HuH-7 (cell line): ENCODE measurements around the gene ZNF207.
"Not testable (repeated sequence)": the region's sequence is repeated elsewhere in the genome, so short reads cannot be mapped to it uniquely, and the experiment has no call there.

Experiments used
- DNase-seq: peaks from one replicate; pipeline ENCODE4 v3.0.0; 2011; ENCODE audit warnings: low spot score

ZNF207 gene

DNA sequence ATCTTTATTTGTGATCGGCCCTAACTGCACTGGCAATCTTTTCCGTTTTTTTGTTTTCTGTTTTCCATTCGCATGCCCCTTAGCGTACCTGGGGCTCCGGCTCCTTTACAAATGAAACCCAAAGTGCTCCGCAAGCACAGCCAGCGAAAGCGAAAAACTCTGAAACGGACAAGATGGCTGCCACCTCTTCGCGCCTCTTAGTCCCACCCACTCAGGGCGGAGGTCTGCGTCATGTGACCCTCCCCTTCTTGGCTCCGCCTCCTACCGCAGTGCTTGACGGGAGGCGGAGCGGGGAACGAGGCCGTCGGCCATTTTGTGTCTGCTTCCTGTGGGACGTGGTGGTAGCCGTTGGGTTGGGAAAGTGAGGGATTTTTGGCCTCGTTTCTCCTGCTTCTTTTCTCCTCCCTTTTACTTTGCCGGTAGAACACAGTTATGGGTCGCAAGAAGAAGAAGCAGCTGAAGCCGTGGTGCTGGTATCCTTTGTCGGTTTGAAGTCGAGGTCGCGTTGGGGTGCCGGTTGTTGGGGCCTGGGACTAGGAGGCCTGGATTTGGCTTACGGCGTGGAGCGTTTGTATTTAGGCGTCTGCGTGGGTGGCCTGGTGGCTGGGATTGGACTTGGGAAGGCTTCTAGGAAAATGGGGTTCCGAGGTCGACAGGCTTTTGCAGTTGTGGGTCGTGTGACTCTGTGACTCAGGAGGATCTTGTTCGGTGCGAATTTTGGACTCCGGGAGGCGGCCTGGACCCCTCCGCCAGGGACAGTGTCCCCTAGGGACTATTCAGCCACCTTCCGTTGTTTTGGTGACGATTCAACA, at the start of gene ZNF207:
TSS of gene ZNF207 (plus strand) at position 304 of the 812 bp plus-strand sequence. CDS start at position 433, 129 bp downstream.
- peak; percentile 77 for DNase-seq

DNA sequence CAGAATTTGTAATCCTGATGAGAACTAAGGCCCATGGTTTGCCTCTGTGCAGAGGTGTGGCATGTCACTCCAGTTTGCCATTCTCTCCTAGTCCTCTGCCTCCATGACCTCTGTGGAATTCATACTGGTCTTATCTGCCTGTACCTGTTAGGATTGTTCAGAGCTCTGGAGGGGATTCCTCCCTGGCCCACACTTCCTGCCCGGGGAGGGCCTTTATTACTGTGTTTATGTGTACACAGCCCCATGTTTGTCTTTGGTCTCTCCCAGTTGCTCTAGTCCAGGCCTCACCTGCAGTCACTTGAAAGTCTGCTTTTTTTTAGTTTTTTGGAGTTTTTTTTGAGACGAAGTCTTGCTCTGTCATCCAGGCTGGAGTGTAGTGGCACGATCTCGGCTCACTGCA, 47.9 kb upstream of the ZNF207 start:
- DNase-seq: peak; percentile 48

DNA sequence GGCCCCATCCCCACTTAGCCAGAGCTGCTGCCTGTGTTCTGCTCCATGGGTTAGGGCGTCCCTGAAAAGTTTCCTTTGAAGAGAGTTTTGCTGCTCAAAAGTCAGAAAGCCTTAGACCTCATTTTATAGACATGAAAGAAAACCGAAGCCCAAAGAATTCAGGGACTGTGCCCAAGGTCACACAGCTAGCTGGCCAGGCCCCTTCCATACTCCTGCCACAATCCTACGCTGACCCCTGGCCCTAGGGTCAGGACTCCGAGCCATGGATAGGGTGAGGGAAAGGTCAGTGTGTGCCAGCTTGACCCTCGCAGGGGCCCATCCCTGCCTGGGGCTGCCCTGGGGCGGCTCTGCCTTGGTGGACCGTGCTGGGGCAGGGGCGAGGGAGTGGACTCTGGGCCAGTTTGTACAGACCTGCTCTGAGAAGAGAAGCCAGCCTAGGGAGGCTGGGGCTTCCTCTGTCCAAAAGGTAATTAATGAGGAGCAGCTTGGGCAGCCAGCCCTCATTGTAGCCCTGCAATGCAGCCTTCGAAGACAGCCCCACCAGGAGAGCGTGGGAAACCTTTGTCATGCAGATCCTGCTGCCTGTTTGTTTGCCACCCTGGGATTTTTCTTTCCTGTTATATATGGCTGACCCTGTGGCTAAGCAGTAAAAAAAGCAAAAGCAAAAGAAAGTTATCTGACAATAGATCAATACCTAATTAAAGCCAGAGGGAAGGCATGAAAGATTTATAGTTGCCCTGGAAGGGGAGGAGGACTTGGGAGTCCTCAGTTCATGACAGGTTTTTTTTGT, 46.9 kb upstream of the ZNF207 start:
- no peak for DNase-seq

DNA sequence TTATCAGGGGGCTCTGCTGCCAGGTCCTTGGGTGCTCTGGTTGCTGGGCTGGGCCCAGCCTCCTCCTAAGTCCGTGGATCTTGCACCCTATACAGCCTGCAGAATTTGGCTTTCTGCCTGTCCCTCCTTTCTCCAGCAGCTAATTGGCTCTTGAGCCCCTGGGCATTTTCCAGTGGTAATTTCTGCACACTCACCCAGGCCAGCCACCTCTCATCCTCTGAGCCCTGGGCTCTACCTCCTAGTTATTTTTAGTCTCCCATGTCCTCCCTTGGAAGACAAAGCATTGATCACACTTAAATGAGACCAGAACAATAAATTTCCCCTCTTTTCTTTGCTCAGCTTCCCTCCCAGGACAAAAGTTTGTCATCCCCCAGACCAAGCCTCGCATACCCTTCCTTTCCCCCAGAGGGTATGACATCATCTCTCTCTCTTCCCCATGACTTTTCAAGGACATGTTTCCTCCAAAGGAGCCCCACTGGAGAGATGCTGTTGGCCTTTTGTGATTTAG, 46.1 kb upstream of the ZNF207 start:
- no peak for DNase-seq

DNA sequence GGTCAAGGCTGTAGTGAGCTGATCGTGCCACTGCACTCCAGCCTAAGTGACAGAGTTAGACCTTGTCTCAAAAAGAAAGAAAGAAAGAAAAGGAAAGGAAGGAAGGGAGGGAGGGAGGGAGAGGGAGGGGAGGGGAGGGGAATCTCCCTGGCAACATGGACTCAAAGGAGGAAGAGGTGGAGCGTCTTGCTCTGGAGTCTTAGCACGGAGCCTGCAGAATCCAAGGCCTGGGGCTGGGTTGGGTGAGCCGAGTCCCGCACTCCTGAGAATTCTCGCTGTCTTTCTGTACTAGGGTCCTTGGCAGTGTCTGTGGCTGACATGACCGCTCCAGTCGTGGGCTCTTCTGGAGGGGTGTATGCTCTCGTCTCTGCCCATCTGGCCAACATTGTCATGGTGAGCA, 44.9 kb upstream of the ZNF207 start:
- DNase-seq: no peak

DNA sequence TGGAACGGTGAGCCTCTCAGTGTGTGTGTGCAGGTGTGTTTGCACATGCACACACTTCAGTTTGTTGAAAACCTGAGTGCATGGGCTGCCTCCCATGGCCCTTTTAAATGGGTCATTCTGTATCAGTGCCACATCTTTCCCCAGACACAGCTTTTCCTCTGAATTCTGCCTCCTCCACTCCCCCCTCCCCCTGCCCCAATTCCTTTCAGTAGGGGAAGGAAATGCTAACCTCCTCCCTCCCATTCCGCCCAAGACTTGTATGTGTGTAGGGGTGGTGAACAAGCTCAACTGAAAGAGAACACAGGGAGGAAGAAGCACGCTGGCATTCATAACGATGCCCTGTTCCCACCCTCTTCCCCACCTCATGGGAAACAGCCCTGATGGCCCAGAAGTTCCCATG, 42.3 kb upstream of the ZNF207 start:
- DNase-seq: no peak

DNA sequence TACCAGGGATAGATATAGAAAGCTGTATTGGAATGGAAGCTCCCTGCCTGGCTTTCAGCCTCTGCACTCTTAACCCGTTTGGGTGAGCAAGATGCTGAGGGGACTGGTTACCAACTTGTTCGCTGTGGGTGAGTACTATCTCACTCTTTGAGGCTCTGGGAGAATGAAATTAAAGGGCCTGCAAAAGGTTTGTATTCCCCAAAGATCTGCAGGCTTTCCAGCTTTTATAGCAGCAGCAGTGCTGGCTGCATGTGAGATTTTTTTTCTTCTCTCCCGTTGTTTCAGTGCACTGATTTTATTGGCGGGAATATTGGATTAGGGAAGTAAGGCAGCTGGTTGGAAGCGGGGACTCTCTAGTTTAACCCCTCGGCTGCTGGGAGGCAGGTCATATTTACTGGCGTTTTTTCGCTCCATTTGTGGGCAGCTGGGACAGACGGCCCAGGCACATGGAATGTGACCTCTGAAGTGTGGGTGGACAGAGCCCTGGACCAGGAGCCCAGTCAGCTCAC, 38.9 kb upstream of the ZNF207 start:
- DNase-seq: no peak

DNA sequence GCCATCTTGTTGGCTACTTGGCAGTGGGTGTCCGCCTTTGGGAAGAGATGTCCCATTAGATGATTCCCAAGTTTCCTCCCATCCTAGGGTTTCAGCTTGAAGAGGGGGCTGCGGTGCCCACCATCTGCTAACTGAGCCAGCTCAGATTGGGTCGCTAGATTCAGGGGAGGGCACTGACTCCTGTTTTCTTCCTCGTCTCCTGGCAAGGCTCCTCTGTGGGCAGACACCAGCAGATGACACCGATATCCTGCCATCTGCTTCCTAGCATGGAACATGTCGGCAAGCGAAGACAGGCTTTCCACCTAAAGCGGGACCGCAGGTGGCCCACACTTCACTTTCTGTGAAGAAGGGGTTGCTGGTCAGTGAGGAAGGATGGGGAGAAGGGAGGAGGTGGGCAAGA, 35.3 kb upstream of the ZNF207 start:
- DNase-seq: no peak

DNA sequence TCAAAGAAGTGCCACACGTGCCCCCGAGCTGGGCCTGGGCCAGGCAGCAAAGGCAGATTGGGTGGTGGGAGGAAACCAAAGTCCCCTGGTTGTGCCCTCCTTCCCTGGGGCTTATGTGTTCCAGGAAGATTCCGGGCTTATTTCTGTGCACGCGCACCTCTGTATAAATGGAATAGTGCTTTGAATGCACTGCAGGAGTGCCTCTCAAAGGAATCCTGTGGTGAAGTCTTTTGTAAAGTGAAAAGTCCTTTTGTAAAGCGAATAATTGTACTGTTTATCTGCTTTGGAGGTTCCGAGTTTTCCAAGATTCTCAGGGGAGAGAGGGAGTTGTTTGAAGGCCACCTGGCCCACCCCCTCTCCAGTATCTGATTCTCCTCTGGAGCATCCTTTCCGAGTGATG, 34.8 kb upstream of the ZNF207 start:
- no peak for DNase-seq

DNA sequence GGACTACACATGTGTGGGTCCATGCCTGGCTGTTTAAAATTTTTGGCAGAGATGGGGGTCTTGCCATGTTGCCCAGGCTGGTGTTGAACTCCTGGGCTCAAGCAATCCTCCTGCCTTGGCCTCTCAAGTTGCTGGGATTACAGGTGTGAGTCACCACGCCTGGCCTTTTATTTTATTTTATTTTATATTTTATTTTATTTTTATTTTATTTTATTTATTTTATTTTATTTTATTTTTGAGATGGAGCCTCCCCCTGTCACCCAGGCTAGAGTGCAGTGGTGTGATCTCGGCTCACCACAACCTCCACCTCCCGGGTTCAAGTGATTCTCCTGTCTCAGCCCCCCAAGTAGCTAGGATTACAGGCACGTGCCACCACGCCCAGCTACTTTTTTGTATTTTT, 33.3 kb upstream of the ZNF207 start:
- DNase-seq: not testable (repeated sequence)

DNA sequence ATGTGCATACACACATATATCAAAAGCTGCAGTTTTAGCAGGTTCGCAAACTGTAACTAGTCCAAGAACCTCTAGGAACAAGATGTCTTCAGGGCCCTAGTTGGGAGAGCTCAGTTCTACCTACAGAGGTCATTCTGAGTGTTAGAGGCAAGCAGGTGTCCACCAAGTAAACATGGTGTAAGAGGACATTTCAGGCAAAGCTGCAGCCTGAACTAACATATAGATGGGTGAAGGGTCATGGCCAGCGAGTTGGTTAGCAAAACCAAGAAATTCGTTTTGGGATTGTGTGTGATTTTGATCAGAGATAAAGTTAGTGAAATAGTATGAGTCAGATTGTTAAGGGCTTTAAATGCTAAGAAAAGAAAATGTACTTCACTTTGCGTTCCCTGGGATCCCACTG, 32.6 kb upstream of the ZNF207 start:
- no peak for DNase-seq

DNA sequence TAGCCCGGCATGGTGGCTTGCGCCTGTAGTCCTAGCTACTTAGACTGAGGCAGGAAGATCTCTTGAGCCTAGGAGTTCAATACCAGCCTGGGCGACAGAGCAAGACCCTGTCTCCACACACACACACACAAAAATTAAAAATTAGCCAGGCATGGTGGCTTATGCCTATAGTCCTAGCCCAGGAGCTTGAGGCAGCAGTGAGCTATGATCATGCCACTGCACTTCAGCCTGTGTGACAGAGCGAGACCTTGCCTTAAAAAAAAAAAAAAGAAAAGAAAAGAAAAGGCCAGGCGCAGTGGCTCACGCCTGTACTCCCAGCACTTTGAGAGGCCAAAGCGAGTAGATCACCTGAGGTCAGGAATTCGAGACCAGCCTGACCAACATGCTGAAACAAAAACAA, 31.9 kb upstream of the ZNF207 start:
- DNase-seq: no peak

DNA sequence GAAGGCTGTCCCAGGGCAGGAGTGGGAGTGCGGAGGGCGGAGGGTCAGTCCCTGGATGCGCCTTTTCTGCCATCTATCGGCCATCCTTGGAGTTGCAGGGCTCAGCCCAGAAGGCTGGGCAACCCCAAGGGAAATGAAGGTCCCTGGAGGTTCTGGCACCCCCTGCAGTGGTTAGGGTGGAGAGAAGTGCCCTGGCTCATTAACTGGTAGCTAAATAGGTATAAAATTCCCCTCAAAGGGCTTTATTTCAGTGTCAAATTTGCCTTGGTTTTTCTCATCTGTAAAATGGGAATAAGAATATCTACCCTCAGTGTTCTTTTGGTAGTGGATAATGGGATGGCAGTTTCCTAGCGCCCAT, 30.4 kb upstream of the ZNF207 start:
- peak; percentile 81 for DNase-seq

DNA sequence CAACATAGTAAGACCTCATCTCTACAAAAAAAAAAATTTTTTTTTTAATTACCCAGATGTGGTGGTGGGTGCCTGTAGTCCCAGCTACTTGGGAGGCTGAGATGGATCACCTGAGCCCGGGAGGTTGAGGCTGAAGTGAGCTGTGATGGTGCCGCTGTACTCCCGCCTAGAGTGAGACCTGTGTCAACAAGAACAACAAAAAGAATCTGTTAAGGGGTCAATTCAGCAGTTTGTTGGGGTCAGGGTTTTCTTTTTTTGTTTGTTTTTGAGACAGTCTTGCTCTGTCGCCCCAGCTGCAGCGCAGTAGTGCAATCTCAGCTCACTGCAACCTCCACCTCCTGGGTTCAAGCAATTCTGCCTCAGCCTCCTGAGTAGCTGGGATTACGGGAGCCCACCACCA, 29.9 kb upstream of the ZNF207 start:
- not testable (repeated sequence) for DNase-seq

DNA sequence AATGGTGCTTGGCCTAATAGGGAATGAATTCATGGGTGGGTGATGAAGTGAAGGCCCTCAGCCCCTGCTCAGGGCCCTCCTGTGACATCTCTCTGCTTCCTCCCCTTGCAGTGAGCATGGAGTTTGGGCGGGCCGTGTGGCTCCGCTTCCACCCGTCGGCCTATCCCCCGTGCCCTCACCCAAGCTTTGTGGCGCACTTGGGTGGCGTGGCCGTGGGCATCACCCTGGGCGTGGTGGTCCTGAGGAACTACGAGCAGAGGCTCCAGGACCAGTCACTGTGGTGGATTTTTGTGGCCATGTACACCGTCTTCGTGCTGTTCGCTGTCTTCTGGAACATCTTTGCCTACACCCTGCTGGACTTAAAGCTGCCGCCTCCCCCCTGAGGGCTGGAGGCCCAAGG, 29.1 kb upstream of the ZNF207 start:
- DNase-seq: no peak

DNA sequence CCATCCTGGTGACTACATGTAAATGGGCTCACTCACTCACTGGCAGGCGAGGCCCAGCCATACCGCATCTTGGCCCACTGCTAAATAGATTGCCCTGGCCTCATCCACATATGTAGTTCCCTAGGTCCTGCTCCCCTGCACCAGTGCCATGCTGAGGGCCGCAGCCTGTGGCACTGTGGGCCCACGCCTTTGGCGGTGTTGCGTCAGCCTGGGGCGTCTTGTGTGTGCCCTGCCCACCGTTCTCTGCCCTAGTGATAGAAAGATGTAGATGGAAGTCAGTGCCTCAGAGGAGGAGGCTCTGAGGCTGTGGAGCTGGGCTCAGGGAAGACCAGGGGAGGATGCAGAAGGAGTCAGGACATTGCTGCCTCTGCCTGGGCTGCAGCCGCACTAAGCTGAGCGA, 26.9 kb upstream of the ZNF207 start:
- no peak for DNase-seq

DNA sequence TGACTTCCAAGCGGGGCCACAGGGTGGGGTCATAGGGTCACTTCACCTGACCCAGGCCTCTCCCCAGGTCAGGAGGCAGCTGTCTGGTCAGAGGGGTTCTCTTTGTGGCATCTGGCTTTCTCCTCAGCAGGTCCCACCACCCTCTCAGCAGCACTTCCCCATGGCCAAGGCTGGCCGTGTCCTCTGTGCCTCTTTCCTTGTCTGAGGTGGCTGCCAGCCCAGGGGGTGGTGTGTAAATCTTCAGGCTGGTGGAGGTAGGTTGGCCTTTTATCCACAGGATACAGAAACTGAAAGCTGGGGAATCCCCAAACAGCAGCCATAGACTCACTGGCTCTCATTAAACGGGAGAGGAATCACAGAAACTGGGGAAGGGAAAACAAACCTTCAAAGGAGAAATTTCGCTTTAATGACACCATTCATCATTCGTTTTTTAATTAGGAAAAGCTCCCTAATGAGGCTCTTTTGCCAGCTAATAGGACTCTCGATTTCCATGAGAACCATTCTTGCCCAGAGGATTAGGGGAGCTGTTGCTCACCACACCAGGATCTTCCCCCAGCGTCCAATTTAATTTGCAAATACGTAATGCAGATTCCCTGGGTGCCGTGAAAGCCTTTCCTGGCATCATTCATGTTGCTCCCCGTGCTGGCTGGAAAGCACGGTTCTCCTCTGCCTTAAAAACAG, 26.0 kb upstream of the ZNF207 start:
- DNase-seq: no peak

DNA sequence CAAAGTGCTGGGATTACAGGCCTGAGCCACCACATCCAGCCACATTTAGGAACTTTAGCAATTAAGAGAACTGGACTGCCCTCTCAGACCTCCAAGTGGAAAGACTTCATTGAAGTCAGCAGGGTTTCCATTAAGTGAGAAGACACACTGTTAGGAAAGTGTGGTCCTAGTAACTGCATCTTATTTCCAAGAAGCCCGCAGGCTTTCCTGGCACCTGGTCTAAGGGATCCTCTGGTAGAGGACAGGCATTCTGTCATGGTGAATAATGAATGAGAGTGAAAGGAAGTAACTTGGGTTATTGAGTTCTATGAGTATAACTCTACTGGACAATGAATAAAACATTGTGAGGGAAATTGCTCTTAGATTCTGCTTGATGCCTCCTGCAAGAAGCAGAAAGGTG, 22.0 kb upstream of the ZNF207 start:
- no peak for DNase-seq

DNA sequence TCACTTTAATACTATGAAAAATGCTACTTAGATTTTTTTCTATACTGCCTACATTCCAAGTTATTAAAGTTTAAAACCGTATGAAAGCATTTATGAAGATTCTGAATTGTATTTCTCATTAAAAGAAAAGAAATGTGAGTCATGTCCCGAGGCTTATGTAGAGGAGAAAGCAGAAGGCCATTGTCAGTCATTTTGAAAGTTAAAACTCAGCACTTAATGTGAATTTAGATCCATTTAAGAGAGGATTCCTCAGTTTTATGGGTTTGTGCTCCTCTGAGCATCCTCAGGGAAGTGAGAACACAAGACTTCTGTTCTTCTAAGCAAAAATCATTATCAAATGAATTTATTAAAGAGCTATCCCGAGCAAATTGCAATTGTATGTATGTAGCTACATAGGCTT, 19.8 kb upstream of the ZNF207 start:
- no peak for DNase-seq

DNA sequence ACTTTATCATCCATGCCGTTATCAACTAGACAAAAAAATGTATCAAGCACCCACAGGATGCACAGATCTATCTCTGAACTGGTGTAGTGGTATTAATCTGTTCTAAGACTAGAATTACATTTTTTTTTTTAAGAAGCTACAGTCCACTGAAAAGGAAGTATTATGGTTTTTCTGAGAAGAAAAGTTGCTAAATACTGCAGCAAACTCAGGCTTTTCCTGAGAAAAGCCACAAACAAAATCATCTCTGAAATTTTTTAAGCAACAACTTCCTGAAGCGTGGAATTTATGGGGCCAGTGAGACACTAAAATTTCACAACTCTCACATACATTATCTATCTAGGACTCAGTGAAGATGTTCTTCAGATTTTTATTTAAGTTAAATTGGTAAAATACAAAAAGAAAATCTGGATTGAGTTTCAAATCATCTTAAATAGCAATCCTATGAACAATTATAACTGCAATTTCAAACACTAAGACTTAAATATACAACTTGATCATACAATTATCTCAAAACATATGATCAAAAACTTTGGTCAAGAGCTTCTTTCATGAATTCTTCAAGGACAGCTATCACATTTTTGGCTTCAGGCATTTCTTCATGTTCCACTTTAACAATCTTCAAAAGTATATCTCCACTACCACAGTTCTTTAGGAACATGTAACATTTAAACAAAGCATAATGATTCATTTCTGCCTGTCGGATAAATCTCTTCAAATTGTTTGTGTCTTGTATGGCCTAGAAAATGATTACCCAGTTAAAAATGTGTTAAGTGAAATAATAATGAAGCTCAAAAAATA, 18.5 kb upstream of the ZNF207 start:
- no peak for DNase-seq

DNA sequence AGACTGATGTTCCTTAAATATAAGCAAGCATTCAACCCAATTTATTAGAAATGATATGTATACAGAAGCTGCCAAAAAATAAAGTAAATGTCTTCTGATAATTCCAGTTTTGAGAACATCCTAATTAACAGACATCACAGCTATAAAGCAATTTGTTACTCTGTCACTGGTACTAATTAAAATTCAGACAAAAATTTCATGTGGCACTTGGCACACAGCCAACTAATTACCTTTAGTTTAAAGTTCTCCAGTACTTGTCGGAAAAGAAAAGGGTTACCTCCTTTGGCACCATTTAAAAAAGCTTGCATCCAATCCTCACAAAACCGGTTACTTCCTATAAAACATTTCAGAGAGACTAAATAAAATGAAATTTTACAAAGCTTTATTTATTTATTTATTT, 16.8 kb upstream of the ZNF207 start:
- DNase-seq: no peak

DNA sequence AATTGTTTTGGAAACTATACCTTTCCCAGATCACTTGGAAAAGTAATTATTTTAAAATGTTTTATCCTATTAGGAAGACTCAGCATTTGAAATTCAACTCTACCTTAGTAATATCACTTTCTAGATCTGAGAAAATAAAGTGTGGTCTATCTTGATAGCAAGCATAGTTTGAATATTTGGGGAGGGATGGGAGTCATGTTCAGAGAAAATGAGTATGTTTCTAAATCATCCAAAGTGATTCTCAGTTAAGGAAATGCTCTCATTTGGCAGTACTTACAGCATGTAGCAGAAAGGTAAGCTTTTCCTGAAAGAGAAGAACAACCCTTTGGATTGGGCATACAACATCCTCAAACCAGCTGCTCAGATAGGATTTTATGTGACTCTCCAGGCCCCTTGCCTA, 14.9 kb upstream of the ZNF207 start:
- no peak for DNase-seq
